DND-41 (cell line): ENCODE results near the gene FAM13A.

Experiments used
- ATAC-seq: fragments of 200-7000 bp; cut with Tn5 transposase; 3 replicates; pipeline ENCODE4 v1.9.1; 2021; ENCODE audit warnings: low read depth; ENCODE audit not compliant: insufficient read depth
- DNase-seq: peaks from one replicate; pipeline ENCODE4 v3.0.0-alpha.2; 2020
- H2AFZ ChIP-seq: 2 replicates; pipeline ENCODE4 v1.6.0; 2012; ENCODE audit warnings: low read depth, low read length
- H3K27ac ChIP-seq: 2 replicates; pipeline ENCODE4 v1.5.1; 2012; ENCODE audit warnings: low read length, inconsistent platforms
- H3K27me3 ChIP-seq: fragments of 200-600 bp; sonication (generic); 2 replicates; pipeline ENCODE4 v1.6.0; 2012; ENCODE audit warnings: low read length, mild to moderate bottlenecking, inconsistent platforms; ENCODE audit not compliant: insufficient read depth, poor library complexity
- H3K36me3 ChIP-seq: 2 replicates; pipeline ENCODE4 v1.5.1; 2012; ENCODE audit warnings: low read length, inconsistent platforms; ENCODE audit not compliant: insufficient read depth
- H3K4me1 ChIP-seq: 2 replicates; pipeline ENCODE4 v1.5.1; 2012; ENCODE audit warnings: mild to moderate bottlenecking, low read length; ENCODE audit not compliant: insufficient read depth
- H3K4me2 ChIP-seq: 2 replicates; pipeline ENCODE4 v1.6.0; 2012; ENCODE audit warnings: mild to moderate bottlenecking, moderate library complexity, low read length, inconsistent platforms; ENCODE audit not compliant: insufficient read depth
- H3K4me3 ChIP-seq, 2 experiments: fragments of 200-600 bp in 1 of 2; shearing (Covaris generic) in 1 of 2; 2 replicates each; pipeline ENCODE4 v1.5.1; 2012 to 2016; ENCODE audit warnings: inconsistent platforms in 2 of 2, low read length in 2 of 2, mild to moderate bottlenecking in 2 of 2, low read depth in 1 of 2, moderate library complexity in 1 of 2
- H3K79me2 ChIP-seq: 2 replicates; pipeline ENCODE4 v1.6.0; 2012; ENCODE audit warnings: low read length, inconsistent platforms; ENCODE audit not compliant: insufficient read depth
- H3K9ac ChIP-seq: 2 replicates; pipeline ENCODE4 v1.6.0; 2012; ENCODE audit warnings: low read depth, mild to moderate bottlenecking, inconsistent platforms, low read length, moderate library complexity
- H3K9me3 ChIP-seq: 2 replicates; pipeline ENCODE4 v1.5.1; 2012; ENCODE audit warnings: low read length, moderate library complexity, mild to moderate bottlenecking, inconsistent platforms; ENCODE audit not compliant: insufficient read depth, severe bottlenecking
- H4K20me1 ChIP-seq: 2 replicates; pipeline ENCODE4 v1.6.0; 2012; ENCODE audit warnings: low read length; ENCODE audit not compliant: insufficient read depth
- CTCF ChIP-seq: IDR thresholded peaks from 2 replicates; pipeline ENCODE4 v1.5.1; 2012; ENCODE audit warnings: borderline replicate concordance, low read length, moderate library complexity, mild to moderate bottlenecking; ENCODE audit not compliant: poor library complexity, severe bottlenecking; ENCODE audit errors: extremely low read depth
- EZH2 ChIP-seq: IDR thresholded peaks from 3 replicates; pipeline ENCODE4 v1.6.1; 2012; ENCODE audit warnings: borderline replicate concordance, low read depth, mild to moderate bottlenecking, moderate library complexity, low read length, inconsistent platforms; ENCODE audit not compliant: severe bottlenecking

FAM13A gene

GRCh38 chr4:88900432-88900831 is 156.6 kb downstream of the FAM13A start:
- Histone ChIP-seq H2AFZ (no peak overlapping the region), H3K4me1 (no peaks in the 10 kb centered on the region), H4K20me1 (no peaks in the 10 kb centered on the region), H3K4me3 (no peak overlapping the region), H3K36me3 (no peaks in the 10 kb centered on the region), H3K9ac (no peak overlapping the region), H3K4me2 (no peak overlapping the region), H3K27ac (no peak overlapping the region), H3K79me2 (no peaks in the 10 kb centered on the region), H3K27me3 (no peaks in the 10 kb centered on the region), H3K9me3 (no peaks in the 10 kb centered on the region)
- no peak for TF ChIP-seq CTCF
- TF ChIP-seq EZH2, result no peak
- no peak for ATAC-seq
- DNase-seq, result no peak

- Histone ChIP-seq H3K4me1 (no peaks in the 10 kb centered on the region), H4K20me1 (no peaks in the 10 kb centered on the region), H3K27me3 (no peaks in the 10 kb centered on the region), H3K9me3 (no peaks in the 10 kb centered on the region), H3K27ac (no peak overlapping the region), H2AFZ (no peak overlapping the region), H3K79me2 (no peaks in the 10 kb centered on the region), H3K4me3 (no peak overlapping the region), H3K9ac (no peak overlapping the region), H3K4me2 (no peak overlapping the region), H3K36me3 (no peaks in the 10 kb centered on the region)
- ATAC-seq, result no peak
- no peak for DNase-seq
- no peak for TF ChIP-seq EZH2
- no peak for TF ChIP-seq CTCF
These were observed 159.2 kb downstream of the FAM13A start for GRCh38 chr4:88897752-88898151.

- no peaks in the 10 kb centered on the region for H3K79me2 ChIP-seq
- H3K4me1 ChIP-seq, result no peaks in the 10 kb centered on the region
- H3K27ac ChIP-seq, result no peak overlapping the region
- H3K27me3 ChIP-seq, result no peaks in the 10 kb centered on the region
- no peak for ATAC-seq
- no peaks in the 10 kb centered on the region for H4K20me1 ChIP-seq
- H3K4me2 ChIP-seq, result no peak overlapping the region
- H3K9me3 ChIP-seq, result no peaks in the 10 kb centered on the region
- no peak overlapping the region for H2AFZ ChIP-seq
- H3K4me3 ChIP-seq, result no peak overlapping the region
- TF ChIP-seq CTCF (no peak), EZH2 (no peak)
- H3K36me3 ChIP-seq, result no peaks in the 10 kb centered on the region
- no peak for DNase-seq
- H3K9ac ChIP-seq, result no peak overlapping the region
These were observed 159.8 kb downstream of the FAM13A start for GRCh38 chr4:88897180-88897579.

- H3K9me3 ChIP-seq, result no peaks in the 10 kb centered on the region
- H3K27me3 ChIP-seq, result no peaks in the 10 kb centered on the region
- H4K20me1 ChIP-seq, result no peaks in the 10 kb centered on the region
- H3K4me1 ChIP-seq, result no peaks in the 10 kb centered on the region
- no peak overlapping the region for H3K27ac ChIP-seq
- no peaks in the 10 kb centered on the region for H3K36me3 ChIP-seq
- H3K4me2 ChIP-seq, result no peak overlapping the region
- H2AFZ ChIP-seq, result no peak overlapping the region
- H3K79me2 ChIP-seq, result no peaks in the 10 kb centered on the region
- TF ChIP-seq EZH2 (no peak), CTCF (no peak)
- DNase-seq (no peak), ATAC-seq (no peak)
- H3K4me3 ChIP-seq, result no peak overlapping the region
- H3K9ac ChIP-seq, result no peak overlapping the region
These were observed 163.0 kb downstream of the FAM13A start for GRCh38 chr4:88893961-88894360.
